Measurements from ENCODE around the gene USP10. TPM values are rescaled to one million over a fixed set of nuclear protein-coding genes. Genes with fewer than 3 reads are reported as not detected.
A peak's percentile ranks its signal among the peaks of the same experiment; 100 is the strongest.

The USP10 gene
- total and polyA plus RNA-seq, 2 donors (not counting 1 experiment from before 2014, with no cell fraction given): 48.6 to 59.1 TPM

DNA sequence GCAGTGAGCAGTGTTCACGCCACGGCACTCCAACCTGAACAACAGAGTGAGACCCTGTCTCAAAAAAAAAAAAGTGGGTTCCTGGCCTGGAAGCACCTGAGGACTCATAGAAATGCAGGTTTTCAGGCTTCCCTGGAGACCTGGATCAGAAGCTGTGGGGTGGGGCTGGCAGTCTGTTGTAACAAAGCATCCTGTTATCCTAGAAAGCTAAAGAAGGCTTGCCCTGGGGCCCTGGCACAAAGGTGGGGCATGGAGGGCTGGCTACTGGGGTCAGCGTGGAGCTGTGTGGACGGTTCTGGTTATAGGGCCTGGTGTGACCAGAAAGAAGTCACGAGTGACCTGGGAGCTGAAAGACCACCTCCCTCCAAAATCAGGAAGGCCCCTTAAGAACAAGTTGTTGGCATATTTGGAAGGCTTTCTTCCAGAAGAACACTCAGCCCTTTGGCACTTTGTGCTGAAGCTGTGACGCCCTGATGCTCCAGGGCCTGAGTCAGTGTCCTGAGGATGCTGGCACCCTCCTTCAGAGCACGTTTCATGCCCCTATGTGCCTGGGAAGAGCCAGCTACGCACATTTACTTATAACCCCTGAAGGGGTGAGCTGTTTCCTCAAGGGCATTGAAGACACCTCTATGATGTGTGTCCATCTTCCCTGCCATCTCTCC lies 126.2 kb downstream of the USP10 start:
- DNase-seq (ENCODE audit: low read depth in 2 of 2): peak; percentile 36 to 67
- Histone ChIP-seq H2AFZ (ENCODE audit: low read length) (no peak overlapping the region), H3K9me3 (ENCODE audit: control insufficient read depth, insufficient read depth, low read depth, low read length) (no peaks in the 10 kb centered on the region), H3K27me3 (ENCODE audit: control insufficient read depth, insufficient read depth, low read length) (no peaks in the 10 kb centered on the region), H4K20me1 (ENCODE audit: control insufficient read depth, extremely low read depth, insufficient read depth, low read length) (no peaks in the 10 kb centered on the region), H3K79me2 (ENCODE audit: control insufficient read depth, insufficient read depth, low read length) (peaks cover 11% of the 10 kb centered on the region), H3K4me3 (replicated peaks in 1 of 4; ENCODE audit: control extremely low read depth in 1 of 4, insufficient read depth in 1 of 4, low read depth in 3 of 4, low read length in 4 of 4) (no peak overlapping the region), H3K9ac (ENCODE audit: insufficient read depth, low read length) (peak overlapping the region; percentile 57), H3K4me2 (ENCODE audit: extremely low read depth, insufficient read depth, low read length) (no peak overlapping the region), H3K36me3 (ENCODE audit: control insufficient read depth, insufficient read depth, low read length) (no peaks in the 10 kb centered on the region), H3K27ac (ENCODE audit: insufficient read depth, low read length) (peak overlapping the region; percentile 74), H3K4me1 (ENCODE audit: control insufficient read depth, extremely low read depth, insufficient read depth, low read length) (peaks cover 34% of the 10 kb centered on the region)
- no peak for TF ChIP-seq EZH2 (IDR thresholded peaks at IDR 0.05; ENCODE audit: low read length, missing control alignments)
- TF ChIP-seq, protein P1, sequence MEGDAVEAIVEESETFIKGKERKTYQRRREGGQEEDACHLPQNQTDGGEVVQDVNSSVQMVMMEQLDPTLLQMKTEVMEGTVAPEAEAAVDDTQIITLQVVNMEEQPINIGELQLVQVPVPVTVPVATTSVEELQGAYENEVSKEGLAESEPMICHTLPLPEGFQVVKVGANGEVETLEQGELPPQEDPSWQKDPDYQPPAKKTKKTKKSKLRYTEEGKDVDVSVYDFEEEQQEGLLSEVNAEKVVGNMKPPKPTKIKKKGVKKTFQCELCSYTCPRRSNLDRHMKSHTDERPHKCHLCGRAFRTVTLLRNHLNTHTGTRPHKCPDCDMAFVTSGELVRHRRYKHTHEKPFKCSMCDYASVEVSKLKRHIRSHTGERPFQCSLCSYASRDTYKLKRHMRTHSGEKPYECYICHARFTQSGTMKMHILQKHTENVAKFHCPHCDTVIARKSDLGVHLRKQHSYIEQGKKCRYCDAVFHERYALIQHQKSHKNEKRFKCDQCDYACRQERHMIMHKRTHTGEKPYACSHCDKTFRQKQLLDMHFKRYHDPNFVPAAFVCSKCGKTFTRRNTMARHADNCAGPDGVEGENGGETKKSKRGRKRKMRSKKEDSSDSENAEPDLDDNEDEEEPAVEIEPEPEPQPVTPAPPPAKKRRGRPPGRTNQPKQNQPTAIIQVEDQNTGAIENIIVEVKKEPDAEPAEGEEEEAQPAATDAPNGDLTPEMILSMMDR (conservative IDR thresholded peaks at IDR 0.05 in 1 of 2, IDR thresholded peaks at IDR 0.05 in 1 of 2; ENCODE audit: low read depth in 1 of 2, low read length in 2 of 2): no peak

DNA sequence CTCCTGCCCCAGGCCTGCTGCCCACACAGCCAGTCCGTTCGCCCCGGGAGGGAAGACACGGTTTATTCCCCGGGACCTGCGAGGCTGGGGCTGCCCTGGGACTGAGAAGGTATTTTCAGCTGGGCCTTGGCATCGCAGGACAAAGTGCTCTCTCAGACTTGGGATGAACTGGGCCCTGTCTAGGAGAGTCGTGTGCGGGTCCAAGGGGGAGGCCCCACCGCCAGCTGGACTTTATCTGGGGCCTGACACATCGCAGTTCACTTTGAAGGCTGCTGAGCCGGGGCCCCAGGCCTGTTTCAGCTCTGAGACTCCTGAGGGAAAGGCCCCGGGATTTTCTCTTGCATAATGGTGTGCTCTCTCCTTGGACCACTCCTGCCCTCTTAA lies 126.8 kb downstream of the USP10 start:
- Histone ChIP-seq H3K36me3 (ENCODE audit: control insufficient read depth, insufficient read depth, low read length) (no peaks in the 10 kb centered on the region), H3K4me1 (ENCODE audit: control insufficient read depth, extremely low read depth, insufficient read depth, low read length) (peaks cover 34% of the 10 kb centered on the region), H3K9ac (ENCODE audit: insufficient read depth, low read length) (peak overlapping the region; percentile 57), H4K20me1 (ENCODE audit: control insufficient read depth, extremely low read depth, insufficient read depth, low read length) (no peaks in the 10 kb centered on the region), H3K4me2 (ENCODE audit: extremely low read depth, insufficient read depth, low read length) (no peak overlapping the region), H3K79me2 (ENCODE audit: control insufficient read depth, insufficient read depth, low read length) (peaks cover 7% of the 10 kb centered on the region), H3K27ac (ENCODE audit: insufficient read depth, low read length) (peak overlapping the region; percentile 74), H2AFZ (ENCODE audit: low read length) (no peak overlapping the region), H3K27me3 (ENCODE audit: control insufficient read depth, insufficient read depth, low read length) (no peaks in the 10 kb centered on the region), H3K9me3 (ENCODE audit: control insufficient read depth, insufficient read depth, low read depth, low read length) (no peaks in the 10 kb centered on the region), H3K4me3 (replicated peaks in 1 of 4; ENCODE audit: control extremely low read depth in 1 of 4, insufficient read depth in 1 of 4, low read depth in 3 of 4, low read length in 4 of 4) (no peak overlapping the region)
- TF ChIP-seq EZH2 (IDR thresholded peaks at IDR 0.05; ENCODE audit: low read length, missing control alignments): no peak
- TF ChIP-seq, protein P1 (conservative IDR thresholded peaks at IDR 0.05 in 1 of 2, IDR thresholded peaks at IDR 0.05 in 1 of 2; ENCODE audit: low read depth in 1 of 2, low read length in 2 of 2): no peak
- peak in 1 of 2 donors; percentile 85 for DNase-seq (ENCODE audit: low read depth in 2 of 2)

DNA sequence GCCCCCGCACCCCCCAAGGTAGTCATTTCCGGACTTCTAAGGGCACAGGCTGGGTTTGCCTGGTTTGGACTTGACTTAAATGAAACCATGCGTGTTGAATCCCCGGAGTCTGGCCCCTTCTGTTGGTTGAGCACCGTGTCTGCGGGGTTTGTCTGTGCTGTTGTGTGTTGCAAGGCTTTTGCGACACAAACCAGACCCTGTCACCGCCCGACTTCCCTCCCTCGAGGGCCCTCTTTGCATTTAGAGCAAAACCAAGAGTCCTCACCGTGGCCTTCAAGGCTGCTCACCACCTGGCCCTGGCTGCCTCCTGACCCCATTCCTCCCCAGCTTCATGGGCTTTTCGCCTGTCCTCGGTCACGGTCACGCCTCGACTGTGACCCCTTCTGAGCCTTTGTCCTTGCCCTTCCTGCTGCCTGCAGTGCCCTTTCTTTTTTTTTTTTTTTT lies 127.4 kb downstream of the USP10 start:
- Histone ChIP-seq H3K4me1 (ENCODE audit: control insufficient read depth, extremely low read depth, insufficient read depth, low read length) (peaks cover 33% of the 10 kb centered on the region), H3K4me3 (replicated peaks in 1 of 4; ENCODE audit: control extremely low read depth in 1 of 4, insufficient read depth in 1 of 4, low read depth in 3 of 4, low read length in 4 of 4) (no peak overlapping the region), H4K20me1 (ENCODE audit: control insufficient read depth, extremely low read depth, insufficient read depth, low read length) (no peaks in the 10 kb centered on the region), H3K79me2 (ENCODE audit: control insufficient read depth, insufficient read depth, low read length) (peaks cover 7% of the 10 kb centered on the region), H3K9ac (ENCODE audit: insufficient read depth, low read length) (peak overlapping the region; percentile 48), H3K36me3 (ENCODE audit: control insufficient read depth, insufficient read depth, low read length) (no peaks in the 10 kb centered on the region), H3K9me3 (ENCODE audit: control insufficient read depth, insufficient read depth, low read depth, low read length) (no peaks in the 10 kb centered on the region), H3K27me3 (ENCODE audit: control insufficient read depth, insufficient read depth, low read length) (no peaks in the 10 kb centered on the region), H3K27ac (ENCODE audit: insufficient read depth, low read length) (peak overlapping the region; percentile 74), H2AFZ (ENCODE audit: low read length) (no peak overlapping the region), H3K4me2 (ENCODE audit: extremely low read depth, insufficient read depth, low read length) (no peak overlapping the region)
- peak in 1 of 2 donors; percentile 60 for DNase-seq (ENCODE audit: low read depth in 2 of 2)
- TF ChIP-seq, protein P1 (conservative IDR thresholded peaks at IDR 0.05 in 1 of 2, IDR thresholded peaks at IDR 0.05 in 1 of 2; ENCODE audit: low read depth in 1 of 2, low read length in 2 of 2): no peak
- TF ChIP-seq EZH2 (IDR thresholded peaks at IDR 0.05; ENCODE audit: low read length, missing control alignments): no peak
